ENCODE data around the gene B4GALNT3. TPM values are rescaled to one million over a fixed set of nuclear protein-coding genes. Genes with fewer than 3 reads are reported as not detected.

The B4GALNT3 gene
- total RNA-seq, 1 donor from 2014 or later = 43.4 TPM

DNA sequence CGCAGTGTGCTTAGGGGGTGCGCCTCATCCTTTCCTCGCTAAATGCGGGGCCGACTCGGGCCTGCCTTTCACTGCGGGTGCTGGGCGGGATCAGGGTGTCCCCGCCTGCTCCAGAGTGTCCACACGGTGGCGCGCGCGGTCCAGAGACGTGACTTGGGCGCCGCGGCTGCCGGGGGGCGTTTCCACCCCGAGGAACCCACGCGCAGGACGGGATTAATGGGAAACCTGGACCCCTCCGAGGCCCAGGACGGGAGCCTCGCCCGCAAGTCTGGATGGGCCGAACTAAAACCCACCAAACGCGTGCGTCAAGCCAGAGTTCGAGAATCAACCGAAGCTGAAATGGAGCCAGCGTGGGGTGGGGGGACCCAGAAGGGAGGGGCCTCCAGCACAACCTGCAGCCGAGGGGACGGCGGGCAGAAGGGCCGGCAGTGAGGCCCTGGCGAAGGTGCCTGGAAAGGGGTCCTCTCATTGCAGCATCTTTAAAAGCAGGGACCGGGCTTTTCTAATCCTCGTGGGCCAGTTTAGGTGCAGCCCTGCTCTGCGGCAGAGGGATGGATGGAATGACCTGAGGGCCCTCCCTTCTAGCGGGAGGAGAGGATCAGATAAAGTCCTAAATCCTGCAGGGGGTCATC is 110.2 kb downstream of the B4GALNT3 start:
- no peaks in the 10 kb centered on the region for H3K9me3 ChIP-seq (replicated peaks)
- DNase-seq = peak; percentile 91
- no peaks in the 10 kb centered on the region for H3K27me3 ChIP-seq (ENCODE audit: low read depth)
- TF ChIP-seq, protein P1, sequence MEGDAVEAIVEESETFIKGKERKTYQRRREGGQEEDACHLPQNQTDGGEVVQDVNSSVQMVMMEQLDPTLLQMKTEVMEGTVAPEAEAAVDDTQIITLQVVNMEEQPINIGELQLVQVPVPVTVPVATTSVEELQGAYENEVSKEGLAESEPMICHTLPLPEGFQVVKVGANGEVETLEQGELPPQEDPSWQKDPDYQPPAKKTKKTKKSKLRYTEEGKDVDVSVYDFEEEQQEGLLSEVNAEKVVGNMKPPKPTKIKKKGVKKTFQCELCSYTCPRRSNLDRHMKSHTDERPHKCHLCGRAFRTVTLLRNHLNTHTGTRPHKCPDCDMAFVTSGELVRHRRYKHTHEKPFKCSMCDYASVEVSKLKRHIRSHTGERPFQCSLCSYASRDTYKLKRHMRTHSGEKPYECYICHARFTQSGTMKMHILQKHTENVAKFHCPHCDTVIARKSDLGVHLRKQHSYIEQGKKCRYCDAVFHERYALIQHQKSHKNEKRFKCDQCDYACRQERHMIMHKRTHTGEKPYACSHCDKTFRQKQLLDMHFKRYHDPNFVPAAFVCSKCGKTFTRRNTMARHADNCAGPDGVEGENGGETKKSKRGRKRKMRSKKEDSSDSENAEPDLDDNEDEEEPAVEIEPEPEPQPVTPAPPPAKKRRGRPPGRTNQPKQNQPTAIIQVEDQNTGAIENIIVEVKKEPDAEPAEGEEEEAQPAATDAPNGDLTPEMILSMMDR (IDR thresholded peaks at IDR 0.05; ENCODE audit: borderline replicate concordance) = peak; percentile 95
- H3K27ac ChIP-seq (replicated peaks) = peak overlapping the region; percentile 97
- intact Hi-C loops (cut with micrococcal nuclease) = no loop called here
- H3K4me3 ChIP-seq = peak overlapping the region; percentile 74
- H3K36me3 ChIP-seq = no peaks in the 10 kb centered on the region
- peaks cover 59% of the 10 kb centered on the region for H3K4me1 ChIP-seq

DNA sequence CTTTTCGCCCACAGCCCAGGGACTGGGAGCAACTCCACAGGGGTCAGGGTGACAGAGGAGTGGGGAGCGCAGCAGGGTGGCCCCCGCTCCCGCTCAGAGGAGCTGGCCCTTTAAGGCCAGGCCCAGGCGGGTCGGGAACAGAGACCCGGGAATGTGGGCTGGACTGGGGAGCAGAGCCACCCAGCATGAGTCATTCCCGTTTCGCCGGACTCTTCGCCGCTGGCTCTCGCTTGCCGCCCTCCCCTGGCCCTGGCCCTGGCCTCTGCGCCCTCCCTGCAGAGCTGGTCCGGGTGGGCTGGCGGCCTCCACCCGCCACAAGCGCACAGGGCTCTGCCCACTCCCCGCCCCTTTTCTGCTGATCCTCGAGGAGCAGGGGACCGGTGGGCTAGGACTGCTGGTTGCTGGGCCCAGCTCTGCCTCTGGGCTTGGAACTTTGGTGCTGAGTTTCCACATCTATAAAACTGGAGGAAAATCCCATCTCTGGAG is 110.7 kb downstream of the B4GALNT3 start:
- H3K9me3 ChIP-seq (replicated peaks) = no peaks in the 10 kb centered on the region

DNA sequence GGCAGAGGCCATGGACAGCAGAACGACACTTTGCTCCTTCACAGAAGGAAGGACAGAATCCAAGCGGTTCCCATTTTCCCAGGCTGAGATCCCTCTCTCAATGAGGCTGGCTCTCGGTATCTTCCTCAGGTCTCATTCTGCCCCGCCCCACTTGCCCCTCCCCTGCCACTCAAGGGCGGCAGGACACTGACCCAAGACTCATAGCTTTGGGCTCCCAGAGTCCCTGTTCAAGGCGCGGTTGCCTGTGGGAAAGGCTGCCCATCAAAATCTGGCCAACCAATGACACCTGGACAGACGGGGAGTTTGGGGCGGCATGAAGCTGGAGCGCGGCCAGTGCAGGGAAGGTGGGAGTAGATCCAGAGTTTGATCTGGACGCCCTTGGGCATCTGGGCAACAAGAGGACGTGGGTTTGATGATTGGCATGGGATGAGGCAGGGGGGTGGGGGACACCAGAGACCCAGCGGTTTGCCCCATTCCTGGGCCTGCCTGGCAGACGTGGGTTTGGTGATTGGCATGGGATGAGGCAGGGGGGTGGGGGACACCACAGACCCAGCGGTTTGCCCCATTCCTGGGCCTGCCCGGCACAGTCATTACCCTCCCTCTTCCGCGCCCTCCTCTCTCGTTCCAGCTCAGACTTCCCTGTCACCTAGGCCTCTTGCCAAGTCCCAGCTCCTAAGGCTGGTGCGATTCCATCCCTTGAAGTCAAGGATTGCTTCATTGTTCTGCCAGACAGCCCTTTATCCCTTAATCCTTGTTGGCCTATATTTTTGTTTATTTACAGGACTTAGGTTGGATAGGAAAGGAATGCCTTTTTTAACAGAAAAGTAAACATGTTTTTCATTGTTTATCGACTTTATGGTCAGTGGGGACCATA is 111.4 kb downstream of the B4GALNT3 start:
- TF ChIP-seq, protein P1 (IDR thresholded peaks at IDR 0.05; ENCODE audit: borderline replicate concordance) = no peak
- intact Hi-C loops (cut with micrococcal nuclease) = no loop called here
- H3K36me3 ChIP-seq = no peaks in the 10 kb centered on the region
- H3K9me3 ChIP-seq (replicated peaks) = no peaks in the 10 kb centered on the region
- peak overlapping the region; percentile 74 for H3K4me3 ChIP-seq
- peak; percentile 73 for DNase-seq
- peaks cover 71% of the 10 kb centered on the region for H3K4me1 ChIP-seq
- H3K27me3 ChIP-seq (ENCODE audit: low read depth) = no peaks in the 10 kb centered on the region
- H3K27ac ChIP-seq (replicated peaks) = peak overlapping the region; percentile 97

More for the DNA sequence above, 110.7 kb downstream of the B4GALNT3 start:
- peak; percentile 81 for DNase-seq
- Histone ChIP-seq H3K36me3 (no peaks in the 10 kb centered on the region), H3K27ac (replicated peaks) (peak overlapping the region; percentile 97), H3K4me3 (peak overlapping the region; percentile 74), H3K27me3 (ENCODE audit: low read depth) (no peaks in the 10 kb centered on the region), H3K4me1 (peaks cover 65% of the 10 kb centered on the region)
- TF ChIP-seq, protein P1 (IDR thresholded peaks at IDR 0.05; ENCODE audit: borderline replicate concordance) = no peak
- intact Hi-C loops (cut with micrococcal nuclease) = no loop called here

DNA sequence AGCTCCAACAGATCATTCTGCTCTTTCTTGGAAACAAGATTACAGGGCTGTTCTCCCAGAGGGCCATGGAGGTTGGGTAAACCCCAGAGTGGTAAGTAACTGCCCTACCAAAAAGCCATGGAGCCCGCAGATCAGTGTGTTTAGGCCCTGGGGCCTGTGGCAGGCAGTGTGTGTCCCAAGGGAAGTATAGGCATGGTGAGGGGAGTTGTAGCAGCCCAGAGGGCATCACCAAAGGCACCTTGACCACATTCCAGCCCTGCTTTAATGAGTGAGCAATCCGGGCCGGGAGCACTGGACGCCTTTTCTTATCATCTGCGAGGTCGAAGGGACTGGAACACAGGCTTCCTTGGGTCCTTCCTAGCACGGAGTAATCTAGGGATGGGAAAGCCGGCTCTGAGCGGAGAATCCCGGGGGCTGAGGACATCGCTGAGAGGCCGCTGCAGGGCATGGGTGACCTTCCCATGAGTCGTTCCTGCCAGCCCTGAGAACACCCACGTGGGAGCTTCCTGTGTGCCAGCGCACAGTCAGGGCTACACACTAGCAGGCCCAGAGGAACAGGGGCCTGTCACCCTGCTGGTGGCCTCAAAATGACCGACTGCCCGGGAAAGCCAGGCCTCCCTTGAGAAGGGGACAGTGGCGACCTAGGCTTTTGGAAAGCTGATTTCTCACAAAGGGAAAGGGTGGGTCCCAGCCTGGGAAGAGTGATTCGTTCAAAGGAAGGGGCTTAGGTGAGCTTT is 112.2 kb downstream of the B4GALNT3 start:
- Histone ChIP-seq H3K36me3 (no peaks in the 10 kb centered on the region), H3K27ac (replicated peaks) (peak overlapping the region; percentile 97), H3K9me3 (replicated peaks) (no peaks in the 10 kb centered on the region), H3K4me1 (peaks cover 77% of the 10 kb centered on the region), H3K27me3 (ENCODE audit: low read depth) (no peaks in the 10 kb centered on the region), H3K4me3 (peak overlapping the region; percentile 74)
- intact Hi-C loops (cut with micrococcal nuclease) = no loop called here
- peak; percentile 76 for DNase-seq
- TF ChIP-seq, protein P1 (IDR thresholded peaks at IDR 0.05; ENCODE audit: borderline replicate concordance) = peak; percentile 22

DNA sequence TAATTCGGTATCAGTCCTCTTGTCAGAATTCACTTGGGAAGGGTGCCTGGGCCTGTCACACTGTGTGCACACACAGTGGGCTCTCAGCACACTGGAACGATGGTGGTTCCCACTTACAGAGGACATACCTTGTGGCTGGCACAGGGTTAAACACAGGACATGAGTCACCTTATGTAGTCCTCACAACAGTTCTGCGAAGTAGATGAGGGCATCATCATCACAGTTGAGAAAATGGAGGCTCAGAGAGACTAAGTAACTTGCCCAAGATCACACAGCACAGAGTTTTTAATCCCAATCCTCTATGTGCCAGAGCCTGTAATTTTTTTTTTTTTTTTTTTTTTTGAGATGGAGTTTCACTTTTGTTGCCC is 112.8 kb downstream of the B4GALNT3 start:
- no peak for DNase-seq
- H3K9me3 ChIP-seq (replicated peaks) = no peaks in the 10 kb centered on the region
- no peaks in the 10 kb centered on the region for H3K36me3 ChIP-seq
- peak overlapping the region; percentile 97 for H3K27ac ChIP-seq (replicated peaks)
- TF ChIP-seq, protein P1 (IDR thresholded peaks at IDR 0.05; ENCODE audit: borderline replicate concordance) = no peak
- intact Hi-C loops (cut with micrococcal nuclease) = no loop called here
- H3K4me1 ChIP-seq = peaks cover 82% of the 10 kb centered on the region
- H3K27me3 ChIP-seq (ENCODE audit: low read depth) = no peaks in the 10 kb centered on the region
- peak overlapping the region; percentile 74 for H3K4me3 ChIP-seq
